Cardiac atrium fibroblast (primary cell): ENCODE measurements around the gene PRPF40B. TPM values are rescaled to one million over a fixed set of nuclear protein-coding genes. Genes with fewer than 3 reads are reported as not detected.

Experiments used
- total RNA-seq: library from RNA; depleted of rRNA; stranded (reverse); fragments of >200 nt; gene quantifications from 2 replicates; pipeline ENCODE4 v1.2.3, GENCODE V29; 2015

PRPF40B gene
- 2.6 and 5.2 TPM in 2 replicates for total RNA-seq

GRCh38 chr12:49623142-49623904 is at the start of gene PRPF40B:
TSS of gene PRPF40B (plus strand) at chr12:49623561. CDS start at chr12:49623591, 30 bp downstream.

GRCh38 chr12:49605539-49605938 is 17.8 kb upstream of the PRPF40B start, which contains the start of gene FAM186B:
TSS of gene FAM186B (minus strand) at chr12:49605639. CDS start at chr12:49605477, 162 bp downstream.

Other genes with a start within 250 kb of the PRPF40B start
- gene KCNH3, start 84.5 kb upstream of the PRPF40B start, total RNA-seq = 0.54 TPM in 1 of 2 replicates, not detected in the other
- gene MCRS1, start 55.4 kb upstream of the PRPF40B start, total RNA-seq = 59.5 and 63.2 TPM in 2 replicates
- 0.54 TPM in 1 of 2 replicates, not detected in the other for gene FAM186B, start 17.9 kb upstream of the PRPF40B start, total RNA-seq
- gene FMNL3, start 83.8 kb downstream of the PRPF40B start, total RNA-seq = 10.3 and 21.7 TPM in 2 replicates
- 325 and 339 TPM in 2 replicates for gene TMBIM6, start 118.0 kb downstream of the PRPF40B start, total RNA-seq
- 20.8 and 29.0 TPM in 2 replicates for gene NCKAP5L, start 204.9 kb downstream of the PRPF40B start, total RNA-seq
- 4.7 and 5.4 TPM in 2 replicates for gene BCDIN3D, start 219.5 kb downstream of the PRPF40B start, total RNA-seq